Mesendoderm (in vitro differentiated cells): ENCODE results near the gene CXXC5.

Source experiments
- DNase-seq: peaks from one replicate; pipeline ENCODE4 v3.0.0; 2013
- H2AK5ac ChIP-seq: 2 replicates; pipeline ENCODE4 v1.6.1; 2013; ENCODE audit warnings: low read length, inconsistent platforms
- H2BK120ac ChIP-seq: 2 replicates; pipeline ENCODE4 v1.6.1; 2013; ENCODE audit warnings: low read depth, mild to moderate bottlenecking, low read length, moderate library complexity, mixed read lengths
- H2BK15ac ChIP-seq: replicated peaks from 2 replicates; pipeline ENCODE4 v1.6.1; 2013; ENCODE audit warnings: low read depth, mild to moderate bottlenecking, moderate library complexity
- H2BK5ac ChIP-seq: 2 replicates; pipeline ENCODE4 v1.6.1; 2013; ENCODE audit warnings: low read length, inconsistent platforms
- H3K18ac ChIP-seq: 2 replicates; pipeline ENCODE4 v1.6.1; 2013; ENCODE audit warnings: mild to moderate bottlenecking, low read length, mixed read lengths
- H3K23ac ChIP-seq: one replicate; pipeline ENCODE4 v1.6.1; 2013; ENCODE audit warnings: low read length
- H3K27ac ChIP-seq: 2 replicates; pipeline ENCODE4 v1.5.1; 2013; ENCODE audit warnings: low read depth, mild to moderate bottlenecking, inconsistent platforms, low read length, moderate library complexity
- H3K27me3 ChIP-seq: 2 replicates; pipeline ENCODE4 v1.6.1; 2013; ENCODE audit warnings: low read length, control low read depth, mild to moderate bottlenecking, inconsistent platforms; ENCODE audit not compliant: insufficient read depth, poor library complexity
- H3K36me3 ChIP-seq: 2 replicates; pipeline ENCODE4 v1.6.1; 2013; ENCODE audit warnings: low read length, inconsistent platforms; ENCODE audit not compliant: control insufficient read depth, insufficient read depth
- H3K4ac ChIP-seq: one replicate; pipeline ENCODE4 v1.6.1; 2013; ENCODE audit warnings: low read depth, mild to moderate bottlenecking, low read length, moderate library complexity
- H3K4me1 ChIP-seq: 2 replicates; pipeline ENCODE4 v1.6.1; 2013; ENCODE audit warnings: low read depth, low read length, inconsistent platforms; ENCODE audit not compliant: control insufficient read depth
- H3K4me2 ChIP-seq: 2 replicates; pipeline ENCODE4 v1.6.1; 2013; ENCODE audit warnings: low read length
- H3K4me3 ChIP-seq: 2 replicates; pipeline ENCODE4 v1.5.1; 2013; ENCODE audit warnings: mild to moderate bottlenecking, low read length
- H3K56ac ChIP-seq: one replicate; pipeline ENCODE4 v1.6.1; 2013; ENCODE audit warnings: low read length
- H3K79me1 ChIP-seq: 2 replicates; pipeline ENCODE4 v1.6.1; 2013; ENCODE audit warnings: low read length, inconsistent platforms
- H3K79me2 ChIP-seq: 2 replicates; pipeline ENCODE4 v1.6.1; 2013; ENCODE audit warnings: mild to moderate bottlenecking, low read length; ENCODE audit not compliant: control insufficient read depth, insufficient read depth
- H3K9ac ChIP-seq: 2 replicates; pipeline ENCODE4 v1.6.1; 2013; ENCODE audit warnings: low read length, inconsistent platforms
- H4K5ac ChIP-seq: one replicate; pipeline ENCODE4 v1.6.1; 2013; ENCODE audit warnings: low read length
- H4K8ac ChIP-seq: one replicate; pipeline ENCODE4 v1.6.1; 2013; ENCODE audit warnings: low read depth, mild to moderate bottlenecking, control low read depth, low read length, moderate library complexity
- WGBS: extraction: QIAGEN DNeasy Blood & Tissue Kit; methylation state at CpG from one replicate; pipeline ENCODE4 v1.1.7; 2013; ENCODE audit warnings: low lambda C conversion rate, missing lambda C conversion rate; ENCODE audit not compliant: insufficient coverage; ENCODE audit errors: extremely low coverage; 5-methylcytosine and 5-hydroxymethylcytosine counted together

The CXXC5 gene

GRCh38 chr5:139654871-139655491 is 6.8 kb downstream of the CXXC5 start:
- no peaks in the 10 kb centered on the region for H3K36me3 ChIP-seq

GRCh38 chr5:139655727-139656271 is 7.7 kb downstream of the CXXC5 start:
- Histone ChIP-seq H3K9ac (no peak overlapping the region), H3K27ac (no peak overlapping the region), H2BK15ac (no peak overlapping the region), H4K5ac (no peak overlapping the region), H2BK120ac (no peak overlapping the region), H3K79me2 (peaks cover 97% of the 10 kb centered on the region), H3K18ac (no peak overlapping the region), H4K8ac (no peak overlapping the region), H3K4me3 (no peak overlapping the region), H2BK5ac (no peak overlapping the region), H2AK5ac (no peak overlapping the region), H3K27me3 (no peaks in the 10 kb centered on the region), H3K4me1 (peaks cover 58% of the 10 kb centered on the region), H3K56ac (peak overlapping the region; percentile 49), H3K23ac (no peak overlapping the region), H3K36me3 (no peaks in the 10 kb centered on the region), H3K4ac (no peak overlapping the region), H3K79me1 (peaks cover 10% of the 10 kb centered on the region), H3K4me2 (no peak overlapping the region)
- WGBS: no CpG with 5 or more reads among the region's 18 CpGs
- DNase-seq: no peak

More at GRCh38 chr5:139654871-139655491, 6.8 kb downstream of the CXXC5 start:
- WGBS: no CpG with 5 or more reads among the region's 13 CpGs
- Histone ChIP-seq H2BK120ac (no peak overlapping the region), H2BK15ac (no peak overlapping the region), H3K79me1 (peaks cover 10% of the 10 kb centered on the region), H3K27me3 (no peaks in the 10 kb centered on the region), H3K4me2 (no peak overlapping the region), H4K8ac (no peak overlapping the region), H3K56ac (peak overlapping the region; percentile 71), H3K4ac (no peak overlapping the region), H2AK5ac (no peak overlapping the region), H3K23ac (no peak overlapping the region), H3K18ac (no peak overlapping the region), H3K27ac (no peak overlapping the region), H4K5ac (no peak overlapping the region), H3K4me3 (no peak overlapping the region), H3K4me1 (peaks cover 54% of the 10 kb centered on the region), H2BK5ac (no peak overlapping the region), H3K79me2 (peaks cover 98% of the 10 kb centered on the region), H3K9ac (peak overlapping the region; percentile 56)
- DNase-seq: no peak

- H3K23ac ChIP-seq: peak overlapping the region; percentile 48
- H3K18ac ChIP-seq: no peak overlapping the region
- H2BK5ac ChIP-seq: no peak overlapping the region
- H3K9ac ChIP-seq: peak overlapping the region; percentile 53
- no CpG with 5 or more reads among the region's 12 CpGs for WGBS
- no peak overlapping the region for H3K4me2 ChIP-seq
- H3K79me1 ChIP-seq: peaks cover 16% of the 10 kb centered on the region
- H3K56ac ChIP-seq: peak overlapping the region; percentile 58
- peaks cover 98% of the 10 kb centered on the region for H3K79me2 ChIP-seq
- no peak for DNase-seq
- H3K4me1 ChIP-seq: peaks cover 51% of the 10 kb centered on the region
- no peak overlapping the region for H3K4ac ChIP-seq
- peaks cover 1% of the 10 kb centered on the region for H3K36me3 ChIP-seq
- H2BK15ac ChIP-seq: no peak overlapping the region
- H3K27me3 ChIP-seq: no peaks in the 10 kb centered on the region
- no peak overlapping the region for H3K4me3 ChIP-seq
- no peak overlapping the region for H4K5ac ChIP-seq
- no peak overlapping the region for H2BK120ac ChIP-seq
- no peak overlapping the region for H2AK5ac ChIP-seq
- H3K27ac ChIP-seq: peak overlapping the region; percentile 45
- H4K8ac ChIP-seq: no peak overlapping the region
Observed at GRCh38 chr5:139657363-139658321, 9.5 kb downstream of the CXXC5 start.

- H3K27me3 ChIP-seq: no peaks in the 10 kb centered on the region
- H4K5ac ChIP-seq: no peak overlapping the region
- no CpG with 5 or more reads among the region's 14 CpGs for WGBS
- H3K4me1 ChIP-seq: peaks cover 45% of the 10 kb centered on the region
- no peak overlapping the region for H3K23ac ChIP-seq
- peak overlapping the region; percentile 17 for H3K9ac ChIP-seq
- no peak overlapping the region for H2BK5ac ChIP-seq
- H2AK5ac ChIP-seq: no peak overlapping the region
- no peak overlapping the region for H4K8ac ChIP-seq
- peak overlapping the region; percentile 58 for H3K56ac ChIP-seq
- H3K4ac ChIP-seq: no peak overlapping the region
- no peak for DNase-seq
- H3K79me1 ChIP-seq: peaks cover 18% of the 10 kb centered on the region
- no peak overlapping the region for H2BK15ac ChIP-seq
- H3K27ac ChIP-seq: peak overlapping the region; percentile 45
- peak overlapping the region; percentile 31 for H3K18ac ChIP-seq
- H3K79me2 ChIP-seq: peaks cover 98% of the 10 kb centered on the region
- H3K36me3 ChIP-seq: peaks cover 1% of the 10 kb centered on the region
- no peak overlapping the region for H3K4me3 ChIP-seq
- H2BK120ac ChIP-seq: no peak overlapping the region
- no peak overlapping the region for H3K4me2 ChIP-seq
Observed at GRCh38 chr5:139658501-139658927, 10.4 kb downstream of the CXXC5 start.

GRCh38 chr5:139658928-139659667 is 10.9 kb downstream of the CXXC5 start:
- Histone ChIP-seq H3K79me1 (peaks cover 18% of the 10 kb centered on the region), H2BK5ac (no peak overlapping the region), H3K4me3 (no peak overlapping the region), H3K36me3 (peaks cover 1% of the 10 kb centered on the region), H2BK120ac (no peak overlapping the region), H3K56ac (peak overlapping the region; percentile 79), H3K79me2 (peaks cover 98% of the 10 kb centered on the region), H2BK15ac (no peak overlapping the region), H3K23ac (peak overlapping the region; percentile 83), H4K8ac (no peak overlapping the region), H2AK5ac (no peak overlapping the region), H3K27ac (peak overlapping the region; percentile 36), H3K4ac (no peak overlapping the region), H3K9ac (peak overlapping the region; percentile 47), H3K18ac (peak overlapping the region; percentile 46), H3K4me1 (peaks cover 40% of the 10 kb centered on the region), H3K27me3 (no peaks in the 10 kb centered on the region), H3K4me2 (peak overlapping the region; percentile 5), H4K5ac (no peak overlapping the region)
- WGBS: no CpG with 5 or more reads among the region's 15 CpGs
- peak; percentile 91 for DNase-seq
